ENCODE results near the gene NFIB. TPM values are rescaled to one million over a fixed set of nuclear protein-coding genes. Genes with fewer than 3 reads are reported as not detected.

NFIB gene
- total RNA-seq, 1 experiment from 2014 or later, result 14.3 TPM

GRCh38 chr9:14092344-14092743 lies 221.6 kb downstream of the NFIB start:
- Histone ChIP-seq H3K56ac (ENCODE audit: insufficient read length, low read depth, low read length) (no peak overlapping the region), H3K9me3 (ENCODE audit: control insufficient read depth, low read depth, low read length) (no peaks in the 10 kb centered on the region), H2BK12ac (ENCODE audit: insufficient read length, low read depth, low read length) (no peak overlapping the region), H3K14ac (ENCODE audit: insufficient read depth, low read length) (no peak overlapping the region), H3K4ac (ENCODE audit: low read depth, low read length) (no peak overlapping the region), H3K27ac (ENCODE audit: insufficient read length, low read depth, low read length) (no peak overlapping the region), H2AK5ac (ENCODE audit: insufficient read length, low read length) (no peak overlapping the region), H4K5ac (ENCODE audit: insufficient read length, low read depth, low read length) (no peak overlapping the region), H3K79me1 (ENCODE audit: insufficient read depth, low read depth, low read length, poor library complexity, severe bottlenecking) (no peaks in the 10 kb centered on the region), H2AFZ (ENCODE audit: low read length) (no peak overlapping the region), H3K18ac (ENCODE audit: insufficient read length, low read depth, low read length) (no peak overlapping the region), H3K4me1 (ENCODE audit: insufficient read depth, low read length) (no peaks in the 10 kb centered on the region; the same call in 1 of the 2 replicates), H4K8ac (replicated peaks; ENCODE audit: insufficient read length, low read depth, low read length) (no peak overlapping the region), H2BK120ac (ENCODE audit: low read depth, low read length, poor library complexity, severe bottlenecking) (no peak overlapping the region), H3K23me2 (ENCODE audit: insufficient read length, low read depth, low read length, poor library complexity, severe bottlenecking) (no peaks in the 10 kb centered on the region), H3K9ac (ENCODE audit: extremely low read depth, insufficient read length, low read length) (no peak overlapping the region), H3K27me3 (ENCODE audit: insufficient read depth, low read length) (no peaks in the 10 kb centered on the region), H4K20me1 (ENCODE audit: control insufficient read depth, insufficient read depth, insufficient read length) (no peaks in the 10 kb centered on the region), H3K4me2 (ENCODE audit: insufficient read depth, insufficient read length, low read length) (no peak overlapping the region), H2BK15ac (ENCODE audit: low read depth, low read length) (no peak overlapping the region), H3T11ph (ENCODE audit: low read length) (no peak overlapping the region), H2BK5ac (ENCODE audit: insufficient read length, low read length) (no peak overlapping the region), H2BK20ac (ENCODE audit: low read depth, low read length, poor library complexity, severe bottlenecking) (no peak overlapping the region), H3K23ac (ENCODE audit: insufficient read length, low read depth, low read length) (no peak overlapping the region), H4K91ac (ENCODE audit: insufficient read length, low read depth, low read length) (no peak overlapping the region), H3K79me2 (ENCODE audit: insufficient read depth, low read length) (no peaks in the 10 kb centered on the region)
- no peak for DNase-seq
- no peak overlapping the region for H3K4me3 Mint-ChIP-seq
- no peaks in the 10 kb centered on the region for H3K9me3 Mint-ChIP-seq
- no CpG with 5 or more reads among the region's 1 CpG for WGBS (ENCODE audit: extremely low coverage, insufficient read length, low lambda C conversion rate)
- H3K27me3 Mint-ChIP-seq (ENCODE audit: low read depth), result no peaks in the 10 kb centered on the region
- H3K27ac Mint-ChIP-seq, result no peak overlapping the region
- TF ChIP-seq CTCF (conservative IDR thresholded peaks at IDR 0.05), result no peak
- peaks cover 34 to 36% of the 10 kb centered on the region in 2 experiments for H3K4me1 Mint-ChIP-seq
- no peaks in the 10 kb centered on the region for H3K36me3 Mint-ChIP-seq (ENCODE audit: insufficient read depth in 1 of 3, low read depth in 3 of 3)

Data from H9 (cell line).